ENCODE measurements around the gene KRTAP16-1.
"Not testable (repeated sequence)": the region's sequence is repeated elsewhere in the genome, so short reads cannot be mapped to it uniquely, and the experiment has no call there.

The KRTAP16-1 gene

DNA sequence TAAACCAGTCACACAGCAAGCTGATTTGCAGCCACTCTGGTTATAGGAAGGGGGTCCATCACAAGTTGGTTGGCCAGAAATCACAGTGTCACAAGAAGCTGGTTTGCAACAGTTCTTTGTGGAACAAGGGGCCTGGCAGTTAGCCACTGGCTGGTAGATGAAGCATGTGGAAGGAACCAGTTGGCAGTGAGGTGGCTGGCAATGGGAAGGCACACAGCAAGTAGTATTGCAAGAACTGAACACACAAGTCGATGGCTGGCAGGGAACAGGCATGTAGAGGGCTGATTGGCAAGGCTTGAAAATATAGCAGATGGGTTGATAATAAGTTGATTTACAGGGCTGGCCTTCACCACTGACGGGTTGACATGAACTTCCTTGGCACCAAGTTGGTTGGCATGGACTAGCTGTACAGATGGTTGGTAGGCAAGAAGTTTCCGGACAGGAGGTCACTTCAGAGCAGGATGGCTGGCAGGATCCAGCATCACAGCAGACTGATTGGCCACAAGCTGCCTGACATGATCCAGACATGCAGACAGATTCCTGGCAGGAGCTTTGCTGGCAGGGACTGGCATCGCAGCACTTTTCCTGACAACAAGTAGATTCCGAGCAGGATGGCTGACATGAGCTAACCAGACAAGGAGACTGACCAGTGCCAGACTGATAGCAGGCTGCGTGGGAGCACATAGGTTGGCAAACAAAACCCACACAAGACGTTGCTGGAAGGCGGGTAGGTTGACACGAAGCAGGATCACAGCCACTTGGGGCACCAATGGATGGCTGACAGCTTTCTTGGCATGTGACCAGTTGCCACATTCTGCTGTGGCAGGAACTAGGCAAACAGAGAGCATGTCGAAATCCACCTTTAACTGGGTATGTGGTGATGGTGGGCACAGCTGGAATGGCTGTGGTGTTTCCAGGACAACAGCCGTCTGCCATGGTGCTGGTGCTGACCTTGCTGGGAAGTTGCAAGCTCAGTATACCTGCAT lies 6.9 kb downstream of the KRTAP16-1 start, which contains the start of gene KRTAP29-1:
Gene KRTAP29-1, minus strand, starts transcription at position 936 of the 986 bp plus-strand sequence. Its CDS starts 0 bp downstream, at position 936.
- no peak for DNase-seq (ENCODE audit: low read depth)

- DNase-seq (ENCODE audit: low read depth): no peak
These were observed 7.8 kb downstream of the KRTAP16-1 start for GRCh38 chr17:41301204-41301790.

DNA sequence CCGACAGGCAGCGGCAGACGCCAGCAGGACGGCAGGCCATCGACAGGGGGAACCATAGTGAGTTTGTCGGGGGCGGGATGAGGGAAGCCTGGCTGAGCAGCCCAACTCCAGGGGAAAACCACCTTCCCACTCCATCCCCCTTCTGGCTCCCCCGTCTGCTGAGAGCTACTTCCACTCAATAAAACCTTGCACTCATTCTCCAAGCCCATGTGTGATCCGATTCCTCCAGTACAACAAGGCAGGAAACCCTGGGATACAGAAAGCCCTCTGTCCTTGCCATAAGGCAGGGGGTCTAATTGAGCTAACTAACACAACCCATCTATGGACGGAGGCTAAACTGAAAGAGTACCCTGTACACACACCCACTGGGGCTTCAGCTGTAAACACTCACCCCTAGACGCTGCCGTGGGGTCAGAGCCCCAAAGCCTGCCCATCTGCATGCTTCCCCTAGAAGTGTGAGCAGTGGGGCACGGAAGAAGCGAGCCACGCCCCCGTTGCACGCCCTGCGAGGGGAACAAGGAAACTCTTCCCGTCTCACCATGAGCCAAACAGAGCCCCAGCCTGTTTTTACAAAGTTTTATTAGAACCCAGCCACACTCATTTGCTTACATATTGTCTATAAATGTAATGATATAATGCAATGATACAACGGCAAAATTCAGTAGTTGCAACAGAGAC lies 10.5 kb downstream of the KRTAP16-1 start:
- DNase-seq (ENCODE audit: low read depth): no peak

DNA sequence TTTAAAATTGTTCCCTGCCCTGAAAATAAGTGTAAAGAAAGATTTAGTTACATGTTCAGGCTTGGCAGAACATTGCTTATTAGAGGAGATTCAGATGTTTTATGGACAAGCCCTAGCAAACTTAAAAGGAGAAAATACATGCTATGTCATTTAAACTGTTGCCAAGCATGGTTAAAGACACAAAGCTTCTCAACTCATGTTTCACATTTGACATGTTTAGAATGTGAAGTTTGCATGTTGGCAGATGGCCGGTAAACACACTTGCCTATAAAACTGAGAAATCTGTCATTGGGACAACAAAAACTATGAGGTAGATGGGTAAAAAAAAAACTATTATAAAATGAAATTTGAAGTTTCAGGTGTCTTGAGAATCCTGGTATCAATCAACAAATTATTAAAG lies 12.3 kb downstream of the KRTAP16-1 start:
- DNase-seq (ENCODE audit: low read depth): no peak

- DNase-seq (ENCODE audit: low read depth): no peak
These were observed 15.1 kb downstream of the KRTAP16-1 start for GRCh38 chr17:41294016-41294415.

GRCh38 chr17:41287050-41287449 lies 22.1 kb downstream of the KRTAP16-1 start:
- DNase-seq (ENCODE audit: low read depth): no peak

DNA sequence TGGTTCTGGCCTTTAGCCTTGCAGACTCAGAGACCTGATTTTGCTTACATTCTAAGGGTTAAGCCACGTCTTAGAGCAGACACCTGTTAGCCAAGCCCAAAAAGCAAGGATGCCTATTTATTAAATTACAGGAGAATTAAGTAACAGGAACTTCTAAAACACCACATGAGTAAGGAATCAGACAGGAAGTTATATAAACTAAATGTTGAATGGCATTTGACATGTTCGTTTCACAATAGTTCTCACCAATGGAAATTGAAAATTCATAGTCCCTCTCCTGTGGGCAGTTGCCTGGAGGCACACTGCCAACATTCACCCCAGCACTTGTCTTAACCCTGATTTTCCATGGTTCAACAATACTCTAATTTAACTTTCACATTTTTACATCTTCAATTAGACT lies 24.6 kb downstream of the KRTAP16-1 start:
- no peak for DNase-seq (ENCODE audit: low read depth)

DNA sequence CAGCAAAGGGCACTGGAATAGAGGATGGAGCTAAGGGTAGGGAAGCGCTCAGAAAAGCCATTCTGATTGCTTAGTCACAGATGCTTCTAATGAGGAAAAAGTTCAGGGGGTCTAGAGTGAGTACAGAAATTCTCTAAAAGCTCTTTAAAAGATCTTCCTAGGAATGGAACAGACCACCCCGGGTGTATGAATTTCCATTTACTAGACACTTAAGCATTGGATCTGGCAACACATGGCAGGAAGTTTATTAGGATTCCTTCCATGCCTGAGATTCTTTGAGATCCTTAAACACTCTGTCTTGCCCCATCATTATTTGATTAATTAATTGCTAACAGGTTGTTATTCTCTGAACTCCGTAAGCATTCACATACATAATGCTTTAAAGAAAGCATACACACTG lies 25.1 kb downstream of the KRTAP16-1 start:
- DNase-seq (ENCODE audit: low read depth): no peak

GRCh38 chr17:41278176-41278955 lies 30.7 kb downstream of the KRTAP16-1 start:
- DNase-seq (ENCODE audit: low read depth): no peak

- DNase-seq (ENCODE audit: low read depth): not testable (repeated sequence)
These were observed 33.4 kb downstream of the KRTAP16-1 start, which contains the start of gene KRTAP9-7 for GRCh38 chr17:41275648-41276190. TSS of gene KRTAP9-7 (plus strand) at chr17:41275698. CDS start at chr17:41275698, 0 bp downstream.

DNA sequence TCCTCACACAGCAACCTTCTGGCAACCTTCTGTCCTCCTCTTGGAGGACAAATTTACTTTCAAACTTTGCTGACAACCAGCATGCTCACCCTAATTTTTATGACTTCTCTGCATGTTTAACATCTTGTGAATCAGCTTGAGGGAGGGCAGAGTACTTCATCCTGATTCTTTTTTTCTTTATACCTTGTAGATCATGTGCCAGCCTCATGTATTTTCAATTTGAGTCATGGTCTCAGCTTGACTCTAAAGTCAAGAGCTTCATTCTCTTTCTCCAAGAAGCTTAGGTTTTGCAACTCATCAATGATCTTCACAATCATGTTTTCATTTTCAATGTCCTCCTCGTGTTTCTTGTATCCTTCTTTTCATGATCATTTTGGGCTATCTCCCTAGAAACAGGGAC lies 37.3 kb downstream of the KRTAP16-1 start:
- no peak for DNase-seq (ENCODE audit: low read depth)

GRCh38 chr17:41271323-41271722 lies 37.8 kb downstream of the KRTAP16-1 start:
- DNase-seq (ENCODE audit: low read depth): not testable (repeated sequence)

- DNase-seq (ENCODE audit: low read depth): no peak
These were observed 41.4 kb downstream of the KRTAP16-1 start for GRCh38 chr17:41267711-41268110.

DNA sequence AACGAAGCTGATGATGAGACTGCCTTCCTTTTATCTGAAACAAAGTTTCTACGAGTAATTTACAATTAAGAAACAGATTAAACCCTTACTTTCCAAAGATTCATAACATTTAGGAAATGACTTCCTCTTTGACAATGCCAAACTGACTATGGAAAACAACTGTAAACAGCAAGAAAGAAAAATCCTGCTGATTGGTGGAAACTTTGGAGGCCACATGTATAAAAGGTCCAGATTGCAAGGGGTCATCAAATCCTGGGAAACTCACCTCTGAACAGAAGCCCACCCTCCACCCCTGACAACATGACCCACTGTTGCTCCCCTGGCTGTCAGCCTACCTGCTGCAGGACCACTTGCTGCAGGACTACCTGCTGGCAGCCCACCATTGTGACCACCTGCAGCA lies 44.0 kb downstream of the KRTAP16-1 start, which contains the start of gene KRTAP9-6:
Gene KRTAP9-6, plus strand, starts transcription at position 301 of the 400 bp plus-strand sequence. Its CDS starts 0 bp downstream, at position 301.
- no peak for DNase-seq (ENCODE audit: low read depth)

- no peak for DNase-seq (ENCODE audit: low read depth)
These were observed 44.5 kb downstream of the KRTAP16-1 start for GRCh38 chr17:41264599-41264998.

DNA sequence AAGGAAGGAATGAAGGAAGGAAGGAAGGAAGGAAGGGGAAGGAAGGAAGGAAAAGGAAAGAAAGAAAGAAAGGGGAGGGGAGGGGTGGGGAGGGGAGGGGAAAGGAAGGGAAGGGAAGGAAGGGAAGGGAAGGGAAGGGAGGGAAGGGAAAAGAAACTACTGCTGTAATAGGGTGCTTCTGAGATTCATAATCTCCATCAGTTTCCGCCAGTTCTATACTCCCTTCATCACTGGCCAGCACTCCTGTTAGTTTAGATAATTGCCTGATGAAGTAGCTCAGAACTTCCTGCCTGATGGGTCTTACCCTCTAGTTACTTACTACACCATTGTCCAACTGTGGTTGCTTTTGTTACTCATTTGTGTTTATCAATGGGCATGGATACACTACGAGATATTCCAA lies 45.9 kb downstream of the KRTAP16-1 start:
- DNase-seq (ENCODE audit: low read depth): no peak

DNA sequence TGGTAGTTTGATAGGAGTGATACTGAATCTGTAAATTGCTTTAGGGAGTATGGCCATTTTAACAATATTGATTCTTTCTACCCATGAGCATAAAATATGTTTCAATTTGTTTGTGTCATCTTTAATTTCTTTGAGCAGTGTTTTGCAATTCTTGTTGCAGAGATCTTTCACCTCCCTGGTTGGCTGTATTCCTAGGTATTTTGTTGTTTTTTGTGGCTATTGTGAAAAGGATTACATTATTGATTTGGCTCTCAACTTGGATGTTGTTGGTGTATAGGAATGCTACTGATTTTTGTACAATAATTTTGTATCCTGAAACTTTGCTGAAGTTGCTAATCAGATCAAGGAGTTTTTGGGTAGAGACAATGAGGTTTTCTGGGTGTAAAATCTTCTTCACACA lies 50.7 kb downstream of the KRTAP16-1 start:
- DNase-seq (ENCODE audit: low read depth): no peak

Measured in activated T-helper 9 cell treated with anti-CD3 and anti-CD28 coated beads, Interleukin-2, amount 50 U/mL, for 16 hours (primary cell).